Measurements from ENCODE around the gene ZC3H12D. TPM values are rescaled to one million over a fixed set of nuclear protein-coding genes. Genes with fewer than 3 reads are reported as not detected.

Gene ZC3H12D
- polyA plus RNA-seq, 3 donors, result 0.96 to 4.7 (median 1.2) TPM

DNA sequence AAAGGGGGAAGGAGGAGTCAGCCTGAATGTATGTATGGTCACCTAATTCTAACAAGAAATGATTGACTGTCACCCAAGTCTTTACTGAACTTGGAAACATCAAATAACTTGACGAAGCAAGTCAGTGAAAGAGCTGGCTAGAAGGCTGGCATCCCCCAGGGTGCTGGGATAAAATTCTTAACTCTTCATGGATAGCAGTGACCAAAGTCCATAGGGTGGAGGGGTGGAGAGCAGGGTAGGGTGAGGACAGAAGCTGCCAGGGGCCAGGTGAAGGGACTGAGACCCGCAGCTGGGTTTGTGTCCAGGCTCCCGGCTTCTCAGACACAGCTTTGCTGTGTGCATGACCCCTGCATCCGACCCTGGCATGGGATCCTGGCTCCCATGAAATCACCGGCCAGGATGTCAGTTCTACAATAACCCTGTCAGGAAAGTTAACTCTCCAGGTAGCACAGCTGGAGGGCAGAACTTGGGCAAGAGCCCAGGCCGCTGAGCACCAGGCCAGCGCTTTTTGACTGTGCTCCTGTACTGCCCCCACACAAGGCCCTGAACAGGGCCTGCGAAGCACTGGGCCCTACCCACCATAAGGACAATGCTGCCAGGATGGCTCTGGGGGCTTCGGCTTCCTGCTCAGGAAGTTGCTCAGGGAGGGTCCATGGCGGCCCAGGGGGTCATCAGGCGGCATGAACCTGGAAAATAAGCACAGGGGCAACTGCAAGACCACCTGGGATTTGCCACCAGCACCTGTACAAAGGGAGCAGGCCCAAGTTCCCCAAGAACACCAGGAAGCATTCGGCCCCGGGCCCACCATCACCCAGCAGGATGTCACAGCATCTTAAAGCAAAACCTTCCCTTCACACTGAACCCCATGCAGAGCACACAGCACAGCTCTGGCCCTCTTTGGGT is 32.5 kb downstream of the ZC3H12D start:
- Histone ChIP-seq H3K27me3 (ENCODE audit: control insufficient read depth in 2 of 2, insufficient read depth in 2 of 2, low read length in 2 of 2) (peaks cover 4 to 17% of the 10 kb centered on the region in 2 donors), H3K4me3 (replicated peaks in 1 of 3; ENCODE audit: low read depth in 2 of 3, low read length in 3 of 3) (no peak overlapping the region), H3K9me3 (replicated peaks in 1 of 2; ENCODE audit: control insufficient read depth in 1 of 2, insufficient read depth in 1 of 2, low read length in 2 of 2) (no peaks in the 10 kb centered on the region), H3K9ac (ENCODE audit: insufficient read depth, low read length, poor library complexity, severe bottlenecking) (no peak overlapping the region), H3K27ac (ENCODE audit: low read depth in 1 of 2, low read length in 2 of 2) (no peak overlapping the region), H3K79me2 (ENCODE audit: insufficient read depth, low read length) (no peaks in the 10 kb centered on the region), H3K36me3 (replicated peaks in 1 of 2; ENCODE audit: control insufficient read depth in 1 of 2, insufficient read depth in 2 of 2, low read length in 2 of 2) (peaks cover 7 to 16% of the 10 kb centered on the region in 2 donors), H3K4me2 (replicated peaks; ENCODE audit: extremely low read depth, low read length, poor library complexity, severe bottlenecking) (no peak overlapping the region), H4K20me1 (ENCODE audit: insufficient read depth, low read length) (no peaks in the 10 kb centered on the region), H3K4me1 (ENCODE audit: control insufficient read depth in 1 of 2, insufficient read depth in 2 of 2, low read length in 2 of 2) (peaks cover 19 to 27% of the 10 kb centered on the region in 2 donors), H2AFZ (ENCODE audit: insufficient read depth, low read depth, low read length, poor library complexity, severe bottlenecking) (no peak overlapping the region)
- TF ChIP-seq, protein P1, sequence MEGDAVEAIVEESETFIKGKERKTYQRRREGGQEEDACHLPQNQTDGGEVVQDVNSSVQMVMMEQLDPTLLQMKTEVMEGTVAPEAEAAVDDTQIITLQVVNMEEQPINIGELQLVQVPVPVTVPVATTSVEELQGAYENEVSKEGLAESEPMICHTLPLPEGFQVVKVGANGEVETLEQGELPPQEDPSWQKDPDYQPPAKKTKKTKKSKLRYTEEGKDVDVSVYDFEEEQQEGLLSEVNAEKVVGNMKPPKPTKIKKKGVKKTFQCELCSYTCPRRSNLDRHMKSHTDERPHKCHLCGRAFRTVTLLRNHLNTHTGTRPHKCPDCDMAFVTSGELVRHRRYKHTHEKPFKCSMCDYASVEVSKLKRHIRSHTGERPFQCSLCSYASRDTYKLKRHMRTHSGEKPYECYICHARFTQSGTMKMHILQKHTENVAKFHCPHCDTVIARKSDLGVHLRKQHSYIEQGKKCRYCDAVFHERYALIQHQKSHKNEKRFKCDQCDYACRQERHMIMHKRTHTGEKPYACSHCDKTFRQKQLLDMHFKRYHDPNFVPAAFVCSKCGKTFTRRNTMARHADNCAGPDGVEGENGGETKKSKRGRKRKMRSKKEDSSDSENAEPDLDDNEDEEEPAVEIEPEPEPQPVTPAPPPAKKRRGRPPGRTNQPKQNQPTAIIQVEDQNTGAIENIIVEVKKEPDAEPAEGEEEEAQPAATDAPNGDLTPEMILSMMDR (IDR thresholded peaks at IDR 0.05), result no peak
- peaks cover 28 to 36% of the 10 kb centered on the region in 2 donors for H3K36me3 Mint-ChIP-seq
- WGBS (ENCODE audit: insufficient coverage), result 98% methylated on average over 12 of the region's 13 CpGs
- peaks cover 0 to 2% (median 0%) of the 10 kb centered on the region in 7 donors for H3K9me3 Mint-ChIP-seq
- H3K4me1 Mint-ChIP-seq, result peaks cover 14% of the 10 kb centered on the region
- peaks cover 11 to 22% (median 21%) of the 10 kb centered on the region in 3 donors for H3K27me3 Mint-ChIP-seq (ENCODE audit: low read depth in 3 of 3)
- intact Hi-C loops (cut with micrococcal nuclease), result loop anchor here in 1 of 2 donors (5.0 kb wide), 1 partner anchor 65 kb away; no protein-coding TSS in a partner anchor
- peak overlapping the region; percentile 34 to 64 for H3K4me3 Mint-ChIP-seq
- DNase-seq, result no peak
- H3K27ac Mint-ChIP-seq, result no peak overlapping the region

DNA sequence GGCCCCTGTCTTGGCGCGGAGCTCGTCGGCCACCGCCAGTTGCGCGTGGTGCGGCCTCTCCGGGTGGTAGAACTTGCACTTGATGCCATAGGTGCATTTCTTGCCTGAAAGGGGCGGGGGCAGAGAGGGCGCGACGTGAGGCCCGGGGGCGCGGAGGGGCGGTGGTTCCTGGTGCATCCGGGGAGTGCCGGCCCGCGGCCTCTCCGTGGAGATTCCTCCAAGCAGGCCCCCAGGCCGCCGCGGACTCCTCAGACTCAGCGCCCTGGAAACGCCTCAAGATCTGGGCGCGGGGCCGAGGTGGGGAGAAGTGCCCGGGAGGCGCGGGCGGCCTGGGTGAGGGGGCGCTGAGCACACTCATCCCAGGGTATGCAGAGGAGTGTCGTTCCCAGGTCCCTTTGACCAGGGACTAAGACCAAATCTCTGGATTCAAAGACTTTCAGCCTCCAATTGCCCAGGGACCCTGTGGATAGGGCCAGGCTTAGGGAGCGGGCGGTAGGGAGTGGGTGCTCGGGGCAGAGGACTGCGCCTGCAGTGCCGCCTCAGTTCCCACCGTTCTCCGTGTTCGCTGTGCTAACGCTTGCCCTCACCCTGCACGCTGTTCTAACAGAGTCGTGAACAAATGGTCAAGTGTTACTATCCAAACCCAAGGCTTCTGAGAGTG is 33.3 kb downstream of the ZC3H12D start:
- DNase-seq, result no peak
- no peak overlapping the region for H3K27ac Mint-ChIP-seq
- H3K9ac ChIP-seq (ENCODE audit: insufficient read depth, low read length, poor library complexity, severe bottlenecking), result peak overlapping the region; percentile 53
- H3K79me2 ChIP-seq (ENCODE audit: insufficient read depth, low read length), result no peaks in the 10 kb centered on the region
- no peaks in the 10 kb centered on the region for H3K9me3 ChIP-seq (replicated peaks in 1 of 2; ENCODE audit: control insufficient read depth in 1 of 2, insufficient read depth in 1 of 2, low read length in 2 of 2)
- intact Hi-C loops (cut with micrococcal nuclease), result loop anchor here in 1 of 2 donors (5.0 kb wide), 1 partner anchor 66 kb away; no protein-coding TSS in a partner anchor
- H3K27ac ChIP-seq (ENCODE audit: low read depth in 1 of 2, low read length in 2 of 2), result no peak overlapping the region
- H3K36me3 ChIP-seq (replicated peaks in 1 of 2; ENCODE audit: control insufficient read depth in 1 of 2, insufficient read depth in 2 of 2, low read length in 2 of 2), result peaks cover 2 to 9% of the 10 kb centered on the region in 2 donors
- H3K4me1 Mint-ChIP-seq, result peaks cover 14% of the 10 kb centered on the region
- peak overlapping the region in 2 of 3 experiments; percentile 41 to 70 for H3K4me3 ChIP-seq (replicated peaks in 1 of 3; ENCODE audit: low read depth in 2 of 3, low read length in 3 of 3)
- H3K4me1 ChIP-seq (ENCODE audit: control insufficient read depth in 1 of 2, insufficient read depth in 2 of 2, low read length in 2 of 2), result peaks cover 19 to 27% of the 10 kb centered on the region in 2 donors
- TF ChIP-seq, protein P1 (IDR thresholded peaks at IDR 0.05), result no peak
- peaks cover 11 to 22% (median 21%) of the 10 kb centered on the region in 3 donors for H3K27me3 Mint-ChIP-seq (ENCODE audit: low read depth in 3 of 3)
- peaks cover 4 to 17% of the 10 kb centered on the region in 2 donors for H3K27me3 ChIP-seq (ENCODE audit: control insufficient read depth in 2 of 2, insufficient read depth in 2 of 2, low read length in 2 of 2)
- peak overlapping the region; percentile 39 to 64 for H3K4me3 Mint-ChIP-seq
- WGBS (ENCODE audit: insufficient coverage), result 42% methylated on average over 47 of the region's 47 CpGs
- peaks cover 23 to 30% of the 10 kb centered on the region in 2 donors for H3K36me3 Mint-ChIP-seq
- no peaks in the 10 kb centered on the region for H4K20me1 ChIP-seq (ENCODE audit: insufficient read depth, low read length)
- peak overlapping the region; percentile 77 for H3K4me2 ChIP-seq (replicated peaks; ENCODE audit: extremely low read depth, low read length, poor library complexity, severe bottlenecking)
- peak overlapping the region; percentile 52 for H2AFZ ChIP-seq (ENCODE audit: insufficient read depth, low read depth, low read length, poor library complexity, severe bottlenecking)
- H3K9me3 Mint-ChIP-seq, result peaks cover 0 to 2% (median 0%) of the 10 kb centered on the region in 7 donors
